Measurements from ENCODE around the gene MED26. TPM values are rescaled to one million over a fixed set of nuclear protein-coding genes. Genes with fewer than 3 reads are reported as not detected.

The MED26 gene
- total RNA-seq, 1 donor from 2014 or later, result 11.3 TPM

- no peak overlapping the region for H3K27ac ChIP-seq
- H3K4me3 ChIP-seq, result no peak overlapping the region
- H3K4me1 ChIP-seq, result no peaks in the 10 kb centered on the region
- H3K36me3 ChIP-seq, result peaks cover 0 to 83% of the 10 kb centered on the region in 2 donors
- no peaks in the 10 kb centered on the region for H3K27me3 ChIP-seq
- DNase-seq (ENCODE audit: extremely low spot score in 2 of 2), result no peak
- TF ChIP-seq POLR2AphosphoS5 (IDR thresholded peaks at IDR 0.05; ENCODE audit: insufficient read depth in 1 of 2, low read depth in 1 of 2) (no peak), POLR2A (IDR thresholded peaks at IDR 0.05) (no peak), CTCF (IDR thresholded peaks at IDR 0.05) (no peak)
- intact Hi-C loops (cut with DNase I), result no loop called here
- no peaks in the 10 kb centered on the region for H3K9me3 ChIP-seq
Observed at GRCh38 chr19:16532440-16533234, 95.4 kb downstream of the MED26 start.

- DNase-seq (ENCODE audit: extremely low spot score in 2 of 2), result no peak
- H3K36me3 ChIP-seq, result peaks cover 0 to 97% of the 10 kb centered on the region in 2 donors
- H3K9me3 ChIP-seq, result no peaks in the 10 kb centered on the region
- no peak overlapping the region for H3K27ac ChIP-seq
- no peak for TF ChIP-seq POLR2A (IDR thresholded peaks at IDR 0.05)
- no peak for TF ChIP-seq CTCF (IDR thresholded peaks at IDR 0.05)
- TF ChIP-seq POLR2AphosphoS5 (IDR thresholded peaks at IDR 0.05; ENCODE audit: insufficient read depth in 1 of 2, low read depth in 1 of 2), result no peak
- H3K4me1 ChIP-seq, result no peaks in the 10 kb centered on the region
- intact Hi-C loops (cut with DNase I), result no loop called here
- no peaks in the 10 kb centered on the region for H3K27me3 ChIP-seq
- H3K4me3 ChIP-seq, result no peak overlapping the region
Observed at GRCh38 chr19:16531380-16531669, 96.7 kb downstream of the MED26 start.

GRCh38 chr19:16530540-16531379 lies 97.2 kb downstream of the MED26 start:
- no peak for TF ChIP-seq CTCF (IDR thresholded peaks at IDR 0.05)
- Histone ChIP-seq H3K36me3 (peaks cover 0 to 98% of the 10 kb centered on the region in 2 donors), H3K4me3 (no peak overlapping the region), H3K27me3 (no peaks in the 10 kb centered on the region), H3K9me3 (no peaks in the 10 kb centered on the region), H3K4me1 (no peaks in the 10 kb centered on the region), H3K27ac (no peak overlapping the region)
- intact Hi-C loops (cut with DNase I), result no loop called here
- no peak for DNase-seq (ENCODE audit: extremely low spot score in 2 of 2)

- no peak for TF ChIP-seq POLR2AphosphoS5 (IDR thresholded peaks at IDR 0.05; ENCODE audit: insufficient read depth in 1 of 2, low read depth in 1 of 2)
- Histone ChIP-seq H3K9me3 (no peaks in the 10 kb centered on the region), H3K4me3 (no peak overlapping the region), H3K27me3 (no peaks in the 10 kb centered on the region), H3K36me3 (peaks cover 0 to 98% of the 10 kb centered on the region in 2 donors), H3K27ac (no peak overlapping the region), H3K4me1 (no peaks in the 10 kb centered on the region)
- DNase-seq (ENCODE audit: extremely low spot score in 2 of 2), result no peak
- intact Hi-C loops (cut with DNase I), result no loop called here
Observed at GRCh38 chr19:16529466-16530144, 98.4 kb downstream of the MED26 start.

GRCh38 chr19:16527971-16528521 lies 100.0 kb downstream of the MED26 start:
- no peak for DNase-seq (ENCODE audit: extremely low spot score in 2 of 2)
- no peak for TF ChIP-seq POLR2AphosphoS5 (IDR thresholded peaks at IDR 0.05; ENCODE audit: insufficient read depth in 1 of 2, low read depth in 1 of 2)
- no peak for TF ChIP-seq CTCF (IDR thresholded peaks at IDR 0.05)
- Histone ChIP-seq H3K9me3 (no peaks in the 10 kb centered on the region), H3K4me3 (no peak overlapping the region), H3K27ac (no peak overlapping the region), H3K36me3 (peaks cover 0 to 97% of the 10 kb centered on the region in 2 donors), H3K4me1 (no peaks in the 10 kb centered on the region), H3K27me3 (no peaks in the 10 kb centered on the region)
- intact Hi-C loops (cut with DNase I), result no loop called here

Measured in vagina (tissue), 2 donors.